NCI-H1092 (cell line): ENCODE results near the gene ACTL7B.
"Not testable (repeated sequence)": the region's sequence is repeated elsewhere in the genome, so short reads cannot be mapped to it uniquely, and the experiment has no call there.

ENCODE experiments used
- DNase-seq: peaks from one replicate; lab custom pipeline; 2025; lab: John Stamatoyannopoulos, UW

ACTL7B gene

DNA sequence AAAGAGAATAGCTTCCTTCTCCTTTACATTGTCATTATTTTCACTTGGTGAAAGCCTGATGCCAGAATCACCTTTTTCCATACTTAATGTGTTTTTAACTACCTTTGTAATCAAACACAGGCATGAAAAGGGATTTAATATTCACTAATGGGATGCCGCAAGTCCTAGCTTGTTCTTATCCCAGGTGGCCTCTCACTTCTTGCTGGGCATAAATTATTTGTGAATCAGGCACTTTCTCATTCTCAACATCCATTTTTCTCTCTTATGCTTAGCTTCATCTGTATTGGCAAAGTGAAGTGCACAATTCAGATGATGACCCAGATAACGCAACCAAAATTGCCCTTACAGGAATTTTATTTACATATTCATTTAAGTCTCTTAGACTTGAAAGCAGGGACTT is 10.9 kb downstream of the ACTL7B start:
- no peak for DNase-seq

GRCh38 chr9:108844391-108844790 is 11.4 kb downstream of the ACTL7B start:
- no peak for DNase-seq

DNA sequence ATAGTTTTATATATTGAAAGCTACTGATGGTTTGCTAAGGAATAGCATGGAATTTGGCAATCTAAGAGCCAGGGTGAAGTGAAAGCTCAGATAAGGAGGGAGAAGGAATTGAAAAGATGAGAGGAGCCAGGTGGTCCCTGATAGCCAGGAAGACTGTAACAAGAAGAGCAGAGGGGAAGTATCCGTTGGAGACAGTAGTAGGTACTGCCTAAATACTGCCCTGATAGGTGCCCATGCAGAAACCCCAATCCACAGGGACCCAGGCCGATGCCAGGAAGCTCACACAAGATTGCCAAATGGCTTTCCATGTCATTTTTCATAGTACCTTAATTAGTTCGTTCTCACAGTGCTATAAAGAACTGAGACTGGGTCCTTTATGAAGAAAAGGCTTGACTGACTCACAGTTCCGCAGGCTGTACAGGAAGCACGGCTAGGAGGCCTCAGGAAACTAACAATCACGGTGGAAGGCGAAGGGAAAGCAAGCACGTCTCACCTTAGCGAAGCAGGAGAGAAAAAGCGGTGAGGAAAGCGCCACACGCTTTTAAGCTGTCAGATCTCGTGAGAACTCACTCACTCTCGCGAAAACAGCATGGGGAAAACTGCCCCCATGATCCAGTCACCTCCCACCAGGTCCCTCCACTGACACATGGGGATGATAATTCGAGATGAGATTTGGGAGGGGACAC is 13.0 kb downstream of the ACTL7B start:
- DNase-seq, result no peak

DNA sequence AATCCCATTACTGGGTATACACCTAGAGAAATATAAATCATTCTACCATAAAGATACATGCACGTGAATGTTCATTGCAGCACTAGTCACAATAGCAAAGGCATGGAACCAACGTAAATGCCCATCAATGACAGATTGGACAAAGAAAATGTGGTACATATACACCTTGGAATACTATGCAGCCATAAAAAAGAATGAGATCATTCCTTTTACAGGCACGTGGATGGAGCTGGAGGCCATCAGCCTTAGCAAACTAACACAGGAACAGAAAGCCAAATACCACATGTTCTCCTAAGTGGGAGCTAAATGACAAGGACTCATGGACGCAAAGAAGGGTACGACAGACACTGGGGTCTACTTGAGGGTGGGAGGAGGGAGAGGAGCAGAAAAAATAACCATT is 16.2 kb downstream of the ACTL7B start:
- DNase-seq, result not testable (repeated sequence)

- no peak for DNase-seq
Measured at GRCh38 chr9:108838017-108838416, 17.8 kb downstream of the ACTL7B start.

DNA sequence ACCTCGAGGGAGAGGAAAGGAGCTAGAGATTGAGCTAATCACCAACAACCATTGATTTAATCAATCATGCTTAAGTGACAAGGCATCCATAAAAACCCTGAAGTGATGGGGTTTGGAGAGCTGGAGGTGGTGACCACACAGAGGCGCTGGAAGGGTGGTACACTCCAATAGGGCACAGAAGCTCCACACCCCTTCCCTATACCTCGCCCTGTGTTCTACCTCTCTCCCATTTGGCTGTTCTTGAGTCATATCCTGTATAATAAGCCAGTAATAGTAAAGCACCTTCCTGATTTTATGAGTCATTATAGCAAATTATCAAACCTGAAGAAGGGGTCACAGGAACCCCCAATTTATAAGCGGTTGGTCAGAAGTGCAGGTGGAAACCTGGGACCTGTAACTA is 18.3 kb downstream of the ACTL7B start:
- no peak for DNase-seq

DNA sequence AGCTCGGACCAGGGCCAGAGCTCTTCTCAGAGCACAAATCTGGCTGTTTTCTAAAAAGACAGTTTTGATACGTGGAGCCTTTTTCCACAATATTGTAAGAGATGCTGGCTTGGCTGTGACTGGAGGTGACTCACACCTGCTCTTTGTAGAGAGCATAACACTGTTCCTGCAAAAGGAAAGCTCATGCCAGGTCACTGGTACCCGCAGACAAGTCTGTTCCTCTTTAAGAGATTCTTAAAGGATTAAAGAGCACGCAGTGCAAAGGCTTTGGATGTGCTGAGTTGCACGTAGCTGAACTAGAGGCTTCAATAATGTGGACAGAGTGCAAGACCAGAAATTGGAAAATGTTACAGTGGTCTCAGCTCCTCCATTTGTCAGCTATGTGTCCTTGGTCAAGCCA is 19.0 kb downstream of the ACTL7B start:
- DNase-seq, result no peak

- DNase-seq, result no peak
Measured at GRCh38 chr9:108836319-108836718, 19.5 kb downstream of the ACTL7B start.

- no peak for DNase-seq
Measured at GRCh38 chr9:108835831-108836230, 20.0 kb downstream of the ACTL7B start.

DNA sequence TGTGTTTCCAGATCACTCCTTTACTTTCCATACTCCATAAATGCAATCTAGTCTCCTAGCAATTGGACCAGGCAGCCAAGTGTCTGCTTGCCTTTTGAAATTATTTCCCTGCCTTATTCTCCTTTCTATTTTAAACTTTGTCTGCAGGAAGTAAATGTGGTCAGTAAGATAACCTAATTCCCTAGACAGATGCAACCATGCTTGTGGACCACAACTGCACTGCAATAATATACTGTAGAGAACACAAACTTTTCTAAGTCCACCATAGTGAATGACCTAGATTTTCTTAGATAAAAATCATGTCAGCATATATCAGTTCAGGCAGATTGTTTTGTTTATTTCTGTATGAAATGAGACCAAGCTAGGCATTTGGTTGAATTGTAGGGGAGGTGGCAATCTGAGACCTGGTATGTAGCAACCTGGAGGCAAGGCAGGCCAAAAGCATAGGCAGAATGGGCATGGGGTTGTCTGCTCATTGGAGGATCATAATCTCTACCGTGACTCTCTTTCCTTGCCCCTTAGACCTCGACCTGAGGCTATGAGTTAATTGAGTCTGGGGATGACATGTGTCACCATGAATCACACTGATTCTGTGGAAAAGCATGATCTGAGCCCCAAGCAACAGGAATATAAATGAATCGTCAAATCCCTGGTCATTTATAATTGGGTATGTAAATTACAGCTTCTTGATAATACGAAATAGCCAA is 20.7 kb downstream of the ACTL7B start:
- no peak for DNase-seq

GRCh38 chr9:108832179-108832500 is 23.6 kb downstream of the ACTL7B start:
- DNase-seq, result no peak

GRCh38 chr9:108831496-108832178 is 24.1 kb downstream of the ACTL7B start:
- no peak for DNase-seq

DNA sequence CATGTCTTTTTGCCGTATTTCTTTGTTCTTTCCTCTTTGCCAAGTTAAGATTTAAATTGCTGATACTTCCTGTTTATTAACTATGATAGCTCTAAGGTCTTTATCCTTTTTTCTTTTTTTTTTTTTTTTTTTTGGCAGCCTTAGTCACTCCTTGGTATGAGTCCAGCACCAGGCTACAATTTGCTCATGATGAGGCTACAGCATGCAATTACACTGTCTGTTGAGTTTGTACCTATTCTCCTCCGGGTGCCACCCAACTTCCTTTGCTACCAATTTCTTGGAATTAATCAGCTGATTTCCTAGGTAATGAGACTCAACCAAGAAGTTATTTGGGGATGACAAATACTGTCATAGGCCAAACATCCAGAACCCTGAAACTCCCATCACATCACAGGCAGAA is 25.5 kb downstream of the ACTL7B start:
- no peak for DNase-seq

DNA sequence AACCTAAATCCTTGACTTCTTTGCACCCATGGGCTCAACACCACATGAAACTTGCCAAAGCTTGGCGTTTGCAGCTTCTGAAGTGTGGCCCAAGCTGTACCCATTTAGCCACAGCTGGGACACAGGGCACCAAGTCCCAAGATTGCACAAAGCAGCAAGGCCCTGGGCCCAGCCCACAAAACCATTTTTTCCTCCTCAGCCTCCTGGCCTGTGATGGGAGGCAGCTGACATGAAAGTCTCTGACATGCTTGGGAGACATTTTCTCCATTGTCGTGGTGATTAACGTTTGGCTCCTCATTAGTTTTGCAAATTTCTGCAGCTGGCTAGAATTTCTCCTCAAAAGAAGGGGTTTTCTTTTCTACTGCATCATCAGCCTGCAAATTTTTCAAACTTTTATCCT is 32.0 kb downstream of the ACTL7B start:
- DNase-seq, result no peak

GRCh38 chr9:108816037-108816436 is 39.7 kb downstream of the ACTL7B start:
- no peak for DNase-seq

GRCh38 chr9:108815156-108815555 is 40.6 kb downstream of the ACTL7B start:
- no peak for DNase-seq

GRCh38 chr9:108813951-108814601 is 41.7 kb downstream of the ACTL7B start:
- DNase-seq, result peak; percentile 21

- peak; percentile 34 for DNase-seq
Measured at GRCh38 chr9:108812396-108813025, 43.3 kb downstream of the ACTL7B start.

DNA sequence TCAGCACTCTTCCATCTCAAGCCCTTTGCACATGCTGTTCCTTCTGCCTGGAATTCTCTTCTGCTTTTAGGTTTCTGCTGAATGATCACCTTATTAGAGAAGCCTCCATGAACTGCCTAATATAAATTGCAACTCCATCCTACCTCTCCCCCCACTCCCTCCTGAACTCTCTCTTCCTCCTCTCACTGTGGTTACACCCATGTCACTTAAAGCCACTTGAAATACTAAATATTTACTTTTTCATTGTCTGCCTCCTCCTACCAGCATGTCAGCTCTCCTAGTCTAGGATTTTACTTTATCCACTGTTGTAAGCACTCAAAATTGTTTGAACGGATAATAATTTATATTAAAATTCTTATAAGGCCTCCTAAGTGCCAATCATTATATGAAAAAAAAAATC is 43.8 kb downstream of the ACTL7B start:
- peak; percentile 18 for DNase-seq

- DNase-seq, result no peak
Measured at GRCh38 chr9:108809269-108809668, 46.5 kb downstream of the ACTL7B start.
